SH-SY5Y (cell line): ENCODE results near the gene CD69.

Experiments
- GATA2 ChIP-seq: IDR thresholded peaks from 2 replicates; pipeline ENCODE4 v1.6.1; 2011; ENCODE audit warnings: mild to moderate bottlenecking, low read depth, low read length
- GATA3 ChIP-seq: IDR thresholded peaks from 2 replicates; pipeline ENCODE4 v1.6.1; 2011; ENCODE audit warnings: low read depth, mild to moderate bottlenecking, low read length, moderate library complexity

DNA sequence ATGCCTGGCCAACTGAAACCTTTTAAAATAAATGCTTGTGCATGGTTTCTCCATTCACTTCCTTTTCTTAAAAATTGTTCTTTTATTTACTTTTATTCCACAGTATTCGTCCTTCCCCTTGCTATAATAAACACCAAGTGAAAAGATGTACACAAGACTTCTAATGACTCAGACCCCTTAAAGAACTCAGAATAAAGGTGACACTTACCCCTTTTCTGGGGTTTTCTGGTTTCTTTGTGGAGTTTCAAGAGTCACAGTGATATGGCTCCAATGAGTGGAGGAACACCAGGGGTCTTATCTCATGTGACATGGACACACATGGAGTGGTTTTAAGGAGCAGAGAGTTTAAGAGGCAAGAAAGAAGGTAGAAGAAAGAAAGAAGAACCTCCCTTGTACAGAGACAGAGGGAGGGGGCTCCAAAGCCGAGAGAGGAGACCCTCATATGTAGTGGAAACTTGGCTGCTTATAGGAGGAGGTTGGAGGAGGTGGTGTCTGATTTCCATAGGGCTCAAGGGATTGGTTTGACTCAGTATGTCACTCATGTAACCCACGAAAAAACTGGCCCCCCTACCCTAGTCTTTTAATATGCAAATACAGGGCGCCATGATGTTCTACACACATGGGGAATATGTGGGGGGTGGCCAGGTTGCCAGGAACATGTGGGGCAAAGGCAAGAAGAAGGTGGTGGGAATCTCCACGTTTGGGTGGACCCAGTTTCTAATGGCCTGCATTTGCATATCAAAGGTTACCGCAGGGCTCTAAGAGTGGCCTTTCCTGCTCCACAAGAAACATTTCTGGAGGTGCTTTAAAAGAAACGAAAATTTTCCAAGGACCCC lies 22.1 kb upstream of the CD69 start:
- no peak for TF ChIP-seq GATA2
- no peak for TF ChIP-seq GATA3
